Gastroesophageal sphincter (tissue), 3 donors: Measurements from ENCODE around the gene SLC35E4.

Experiments used
- POLR2A ChIP-seq, 2 donors: fragments of 450-650 bp; IDR thresholded peaks; one replicate each; pipeline ENCODE4 v1.6.1; 2017; ENCODE audit warnings: antibody characterized with exemption in 2 of 2, mild to moderate bottlenecking in 2 of 2, moderate library complexity in 1 of 2
- TF ChIP-seq, protein P1 (sequence below), 4 experiments: fragments of 200-600 bp in 2 of 4; fragments of 450-650 bp in 2 of 4; sonication (generic) in 1 of 4; IDR thresholded peaks; one replicate each; pipeline ENCODE4 v1.5.1; 2017 to 2019; ENCODE audit warnings: antibody characterized with exemption in 4 of 4, mild to moderate bottlenecking in 2 of 4, moderate library complexity in 2 of 4

GRCh38 chr22:30648825-30649224 is 13.2 kb downstream of the SLC35E4 start:
- TF ChIP-seq POLR2A (IDR thresholded peaks at IDR 0.05), result no peak
- TF ChIP-seq, protein P1, sequence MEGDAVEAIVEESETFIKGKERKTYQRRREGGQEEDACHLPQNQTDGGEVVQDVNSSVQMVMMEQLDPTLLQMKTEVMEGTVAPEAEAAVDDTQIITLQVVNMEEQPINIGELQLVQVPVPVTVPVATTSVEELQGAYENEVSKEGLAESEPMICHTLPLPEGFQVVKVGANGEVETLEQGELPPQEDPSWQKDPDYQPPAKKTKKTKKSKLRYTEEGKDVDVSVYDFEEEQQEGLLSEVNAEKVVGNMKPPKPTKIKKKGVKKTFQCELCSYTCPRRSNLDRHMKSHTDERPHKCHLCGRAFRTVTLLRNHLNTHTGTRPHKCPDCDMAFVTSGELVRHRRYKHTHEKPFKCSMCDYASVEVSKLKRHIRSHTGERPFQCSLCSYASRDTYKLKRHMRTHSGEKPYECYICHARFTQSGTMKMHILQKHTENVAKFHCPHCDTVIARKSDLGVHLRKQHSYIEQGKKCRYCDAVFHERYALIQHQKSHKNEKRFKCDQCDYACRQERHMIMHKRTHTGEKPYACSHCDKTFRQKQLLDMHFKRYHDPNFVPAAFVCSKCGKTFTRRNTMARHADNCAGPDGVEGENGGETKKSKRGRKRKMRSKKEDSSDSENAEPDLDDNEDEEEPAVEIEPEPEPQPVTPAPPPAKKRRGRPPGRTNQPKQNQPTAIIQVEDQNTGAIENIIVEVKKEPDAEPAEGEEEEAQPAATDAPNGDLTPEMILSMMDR (IDR thresholded peaks at IDR 0.05), result no peak
